NT2/D1 (cell line): ENCODE data around the gene TRIM9.

ENCODE experiments used
- DNase-seq: peaks from one replicate; pipeline ENCODE4 v3.0.0-alpha.2; 2011; ENCODE audit warnings: low read depth, low spot score
- H3K27me3 ChIP-seq: 2 replicates; pipeline ENCODE4 v1.6.0; 2011; ENCODE audit warnings: mild to moderate bottlenecking; ENCODE audit not compliant: insufficient read length, insufficient read depth
- H3K36me3 ChIP-seq: 2 replicates; pipeline ENCODE4 v1.6.1; 2011; ENCODE audit warnings: mild to moderate bottlenecking, low read length, mixed read lengths; ENCODE audit not compliant: insufficient read depth, insufficient read length
- H3K4me1 ChIP-seq: 2 replicates; pipeline ENCODE4 v1.5.1; 2011; ENCODE audit not compliant: insufficient read depth, insufficient read length
- H3K4me3 ChIP-seq: 2 replicates; pipeline ENCODE4 v1.5.1; 2011; ENCODE audit warnings: low read depth; ENCODE audit not compliant: insufficient read length
- H3K9ac ChIP-seq: 2 replicates; pipeline ENCODE4 v1.6.0; 2011; ENCODE audit warnings: low read depth; ENCODE audit not compliant: insufficient read length
- H3K9me3 ChIP-seq: 2 replicates; pipeline ENCODE4 v1.5.1; 2011; ENCODE audit warnings: mild to moderate bottlenecking, low read length; ENCODE audit not compliant: insufficient read depth
- SUZ12 ChIP-seq: IDR thresholded peaks from 2 replicates; pipeline ENCODE4 v1.6.1; 2011; ENCODE audit not compliant: insufficient read length, insufficient read depth; ENCODE audit errors: extremely low read depth
- YY1 ChIP-seq: IDR thresholded peaks from 2 replicates; pipeline ENCODE4 v1.6.1; 2011; ENCODE audit not compliant: insufficient read length, insufficient read depth
- ZNF274 ChIP-seq: IDR thresholded peaks from 2 replicates; pipeline ENCODE4 v1.6.1; 2011; ENCODE audit warnings: mild to moderate bottlenecking, low read depth, low read length

The TRIM9 gene

DNA sequence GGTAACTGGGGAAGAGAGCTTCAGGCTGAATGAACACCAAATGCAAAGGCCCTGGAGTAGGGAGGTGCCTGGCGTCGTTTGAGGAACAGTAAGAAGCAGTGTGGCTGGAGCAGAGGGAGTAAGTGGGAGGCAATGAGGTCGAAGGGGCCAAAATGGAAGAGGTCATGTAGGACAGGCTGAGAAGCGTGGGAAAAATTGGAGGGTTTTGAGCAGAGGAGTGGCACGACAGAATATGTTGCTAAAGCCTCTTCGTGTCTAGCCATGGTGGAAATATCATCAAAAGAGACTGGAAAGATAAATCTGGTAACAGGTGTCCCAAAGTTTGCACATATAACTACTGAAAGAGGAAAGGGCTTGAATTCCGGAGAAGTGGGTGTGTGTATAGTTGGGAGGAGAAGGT lies 1.9 kb downstream of the TRIM9 start:
- no peaks in the 10 kb centered on the region for H3K36me3 ChIP-seq
- H3K4me3 ChIP-seq: peak overlapping the region; percentile 51
- H3K4me1 ChIP-seq: no peaks in the 10 kb centered on the region
- peaks cover 51% of the 10 kb centered on the region for H3K27me3 ChIP-seq
- TF ChIP-seq SUZ12: peak; percentile 22
- no peak for TF ChIP-seq YY1
- no peaks in the 10 kb centered on the region for H3K9me3 ChIP-seq
- DNase-seq: no peak
- H3K9ac ChIP-seq: no peak overlapping the region

DNA sequence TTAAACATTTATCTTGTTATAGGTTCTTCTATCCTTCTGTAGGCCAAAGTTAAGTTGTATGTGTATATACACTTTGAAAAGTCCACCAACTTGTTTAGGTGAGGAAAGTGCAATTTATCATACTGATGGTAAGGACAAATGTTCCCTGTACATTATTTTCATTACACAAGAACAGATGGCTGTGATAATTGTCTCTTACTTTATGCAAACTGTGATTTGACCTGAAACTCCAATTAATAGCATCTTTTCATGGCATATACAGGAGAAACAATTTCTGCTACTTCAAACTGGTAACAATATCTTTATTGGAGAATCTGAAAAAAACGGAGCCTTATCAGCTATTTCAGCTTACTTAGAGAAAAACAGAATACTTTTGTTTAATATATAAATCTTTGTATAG lies 5.6 kb downstream of the TRIM9 start:
- TF ChIP-seq ZNF274: no peak
- no peak for TF ChIP-seq SUZ12
- TF ChIP-seq YY1: no peak
- Histone ChIP-seq H3K27me3 (peaks cover 29% of the 10 kb centered on the region), H3K4me1 (no peaks in the 10 kb centered on the region), H3K36me3 (no peaks in the 10 kb centered on the region), H3K9ac (no peak overlapping the region), H3K4me3 (no peak overlapping the region), H3K9me3 (no peaks in the 10 kb centered on the region)
- DNase-seq: no peak

DNA sequence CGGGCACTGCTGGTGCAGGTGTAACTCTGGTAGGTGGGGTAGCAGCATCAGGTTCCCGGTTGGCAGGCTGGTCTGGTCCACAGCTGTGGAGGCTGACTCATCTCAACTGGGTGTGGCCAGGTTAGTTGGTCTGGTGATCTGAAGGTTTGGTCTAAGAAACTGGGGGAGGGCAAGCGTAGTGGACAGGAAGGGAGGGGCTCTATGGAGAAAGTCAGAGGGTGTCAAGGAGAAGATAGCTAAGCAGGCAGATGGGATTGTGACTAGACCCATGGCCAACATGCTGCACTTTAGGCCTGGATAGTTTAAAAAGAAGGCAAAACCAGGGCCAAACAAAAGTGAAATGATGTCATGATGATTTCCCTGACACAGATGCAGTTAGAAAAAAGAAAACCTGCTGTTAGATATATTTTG lies 7.9 kb downstream of the TRIM9 start:
- no peak for TF ChIP-seq YY1
- TF ChIP-seq ZNF274: no peak
- no peak for TF ChIP-seq SUZ12
- Histone ChIP-seq H3K4me3 (no peak overlapping the region), H3K9me3 (no peaks in the 10 kb centered on the region), H3K36me3 (no peaks in the 10 kb centered on the region), H3K9ac (no peak overlapping the region), H3K4me1 (no peaks in the 10 kb centered on the region), H3K27me3 (peaks cover 6% of the 10 kb centered on the region)
- DNase-seq: no peak

DNA sequence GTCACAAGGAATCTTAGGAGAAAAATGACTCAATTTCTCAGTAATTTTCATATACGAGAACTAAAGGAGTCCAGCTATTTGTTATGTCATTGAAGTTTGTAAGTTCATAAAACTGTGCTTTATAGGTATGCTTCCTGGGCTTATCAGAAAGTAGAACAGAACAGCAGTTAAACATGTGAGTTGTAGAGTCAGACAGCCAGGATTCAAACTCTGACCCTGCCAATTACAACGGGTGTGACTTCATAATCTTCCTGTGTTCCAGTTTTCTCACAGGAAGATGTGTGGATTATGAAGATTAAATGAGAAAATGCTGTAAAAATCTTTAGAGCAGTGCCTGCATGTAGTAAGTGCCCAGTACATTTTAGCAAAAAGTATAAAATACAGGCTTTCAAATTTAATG lies 8.9 kb downstream of the TRIM9 start:
- Histone ChIP-seq H3K4me3 (no peak overlapping the region), H3K9me3 (no peaks in the 10 kb centered on the region), H3K9ac (no peak overlapping the region), H3K4me1 (no peaks in the 10 kb centered on the region), H3K27me3 (no peaks in the 10 kb centered on the region), H3K36me3 (no peaks in the 10 kb centered on the region)
- no peak for TF ChIP-seq ZNF274
- TF ChIP-seq YY1: no peak
- TF ChIP-seq SUZ12: no peak
- no peak for DNase-seq

DNA sequence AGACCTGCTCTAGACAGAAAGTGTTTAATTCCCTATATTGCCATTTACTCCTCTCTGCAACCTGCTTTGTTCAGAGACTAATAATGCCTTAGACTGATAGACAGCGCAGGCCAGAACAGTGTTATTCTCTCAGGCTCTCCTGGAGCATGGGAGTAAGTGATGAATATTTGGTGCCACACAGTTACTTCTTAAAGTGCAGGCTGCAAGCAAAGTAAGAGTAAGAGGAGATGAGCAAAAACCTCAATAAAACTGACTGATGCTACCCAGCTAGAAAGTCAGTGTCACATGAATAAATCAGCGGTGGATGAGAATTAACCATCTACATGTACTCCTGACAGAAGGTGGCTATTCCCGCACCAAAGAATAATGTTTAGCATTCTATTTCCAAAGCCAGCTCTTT lies 9.9 kb downstream of the TRIM9 start:
- no peaks in the 10 kb centered on the region for H3K36me3 ChIP-seq
- DNase-seq: no peak
- no peaks in the 10 kb centered on the region for H3K9me3 ChIP-seq
- H3K27me3 ChIP-seq: no peaks in the 10 kb centered on the region
- H3K4me1 ChIP-seq: no peaks in the 10 kb centered on the region
- H3K9ac ChIP-seq: no peak overlapping the region
- no peak overlapping the region for H3K4me3 ChIP-seq
- TF ChIP-seq ZNF274: no peak

DNA sequence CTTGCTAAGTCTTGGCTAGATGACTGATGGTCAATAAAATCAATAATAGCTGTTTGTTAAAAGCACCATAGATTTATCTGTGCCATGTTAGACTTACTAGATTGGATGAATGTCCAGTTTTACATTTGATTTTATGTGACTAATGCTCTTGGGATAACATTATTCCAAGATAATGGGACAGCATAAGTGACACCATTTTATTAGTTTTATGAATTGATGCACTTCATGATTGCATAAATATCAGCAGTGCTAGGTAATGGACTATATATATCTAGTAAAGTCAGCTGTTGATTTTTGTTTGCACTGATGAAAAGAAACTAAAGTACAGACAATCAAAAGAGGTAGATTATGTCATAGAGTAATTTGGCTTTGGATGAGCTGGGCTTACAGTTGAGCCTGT lies 10.4 kb downstream of the TRIM9 start:
- Histone ChIP-seq H3K36me3 (no peaks in the 10 kb centered on the region), H3K9ac (no peak overlapping the region), H3K27me3 (no peaks in the 10 kb centered on the region), H3K4me3 (no peak overlapping the region), H3K9me3 (no peaks in the 10 kb centered on the region), H3K4me1 (no peaks in the 10 kb centered on the region)
- no peak for DNase-seq
- TF ChIP-seq ZNF274: no peak
- TF ChIP-seq YY1: no peak
- TF ChIP-seq SUZ12: no peak

DNA sequence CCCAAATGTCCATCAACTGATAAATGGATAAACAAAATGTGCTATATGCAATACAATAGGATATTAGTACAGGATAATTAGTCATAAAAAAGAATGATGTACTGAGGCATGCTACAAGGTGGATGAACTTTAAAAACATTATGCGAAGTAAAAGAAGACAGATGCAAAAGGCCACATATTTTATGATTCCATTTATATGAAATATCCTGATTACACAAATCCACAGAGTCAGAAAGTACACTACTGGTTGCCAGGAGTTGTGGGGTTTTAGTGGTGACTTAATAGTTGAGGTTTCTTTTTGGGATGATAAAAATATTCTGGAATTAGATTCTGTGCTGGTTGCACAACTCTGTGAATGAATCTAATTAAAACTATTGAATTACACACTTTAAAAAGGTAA lies 12.6 kb downstream of the TRIM9 start:
- no peak for TF ChIP-seq ZNF274
- no peak for TF ChIP-seq SUZ12
- TF ChIP-seq YY1: no peak
- no peak for DNase-seq
- no peaks in the 10 kb centered on the region for H3K36me3 ChIP-seq
- H3K4me1 ChIP-seq: no peaks in the 10 kb centered on the region
- no peaks in the 10 kb centered on the region for H3K9me3 ChIP-seq
- H3K27me3 ChIP-seq: no peaks in the 10 kb centered on the region
- no peak overlapping the region for H3K9ac ChIP-seq
- no peak overlapping the region for H3K4me3 ChIP-seq

DNA sequence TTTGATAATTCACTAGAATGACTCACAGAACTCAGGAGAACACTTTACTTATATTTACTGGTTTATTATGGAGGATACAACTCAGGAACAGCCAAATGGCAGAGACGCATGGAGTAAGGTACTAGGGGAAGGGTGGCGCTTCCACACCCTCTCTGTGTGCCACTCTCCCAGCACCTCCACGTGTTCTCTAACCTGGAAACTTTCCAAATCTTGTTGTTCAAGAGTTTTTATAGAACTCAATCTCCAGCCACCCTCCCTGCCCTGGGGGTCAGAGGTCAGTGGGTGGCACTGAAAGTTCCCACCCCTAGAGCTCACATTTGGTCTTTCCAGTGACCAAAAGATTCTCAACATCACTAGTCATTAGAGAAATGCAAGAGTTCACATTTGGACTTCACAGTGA lies 13.2 kb downstream of the TRIM9 start:
- no peak for TF ChIP-seq ZNF274
- no peak for TF ChIP-seq SUZ12
- TF ChIP-seq YY1: no peak
- H3K9ac ChIP-seq: no peak overlapping the region
- no peaks in the 10 kb centered on the region for H3K27me3 ChIP-seq
- H3K4me1 ChIP-seq: no peaks in the 10 kb centered on the region
- H3K36me3 ChIP-seq: no peaks in the 10 kb centered on the region
- no peak for DNase-seq
- no peaks in the 10 kb centered on the region for H3K9me3 ChIP-seq
- no peak overlapping the region for H3K4me3 ChIP-seq
